ENCODE measurements around the gene ITGA7.

The ITGA7 gene

DNA sequence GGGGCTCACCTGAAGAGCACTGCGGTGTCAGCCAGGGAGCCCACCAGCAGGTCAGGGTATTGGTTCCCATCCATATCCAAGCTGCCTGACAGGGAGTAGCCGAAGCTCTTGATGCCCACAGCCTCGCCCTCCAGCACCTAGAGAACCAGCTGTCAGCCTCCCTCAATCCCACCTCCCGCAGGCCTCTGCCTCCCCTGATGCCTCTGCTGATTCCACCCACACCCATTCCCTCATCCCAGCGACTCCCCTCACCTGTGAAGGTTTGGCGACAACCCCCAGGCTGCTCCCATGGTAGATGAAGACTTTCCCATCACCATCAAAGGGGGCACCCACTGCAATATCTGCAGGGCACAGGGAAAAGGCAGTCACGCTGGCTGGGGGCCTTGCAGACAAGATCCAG is 10.0 kb downstream of the ITGA7 start:
- no peak overlapping the region for H3K27ac ChIP-seq (ENCODE audit: low read depth, low read length)
- H4K20me1 ChIP-seq (ENCODE audit: control insufficient read depth, insufficient read depth, low read depth, low read length): no peaks in the 10 kb centered on the region
- H3K36me3 ChIP-seq (ENCODE audit: control insufficient read depth, low read length): no peaks in the 10 kb centered on the region
- H3K27me3 ChIP-seq (ENCODE audit: control insufficient read depth, low read length): peaks cover 11% of the 10 kb centered on the region; the same call in 1 of the 2 replicates
- H3K4me2 ChIP-seq (ENCODE audit: low read length): no peak overlapping the region
- no peaks in the 10 kb centered on the region for H3K9me2 ChIP-seq (replicated peaks; ENCODE audit: control insufficient read depth, low read length)
- H3K79me2 ChIP-seq (ENCODE audit: control insufficient read depth, low read length): no peaks in the 10 kb centered on the region
- TF ChIP-seq, protein P1, sequence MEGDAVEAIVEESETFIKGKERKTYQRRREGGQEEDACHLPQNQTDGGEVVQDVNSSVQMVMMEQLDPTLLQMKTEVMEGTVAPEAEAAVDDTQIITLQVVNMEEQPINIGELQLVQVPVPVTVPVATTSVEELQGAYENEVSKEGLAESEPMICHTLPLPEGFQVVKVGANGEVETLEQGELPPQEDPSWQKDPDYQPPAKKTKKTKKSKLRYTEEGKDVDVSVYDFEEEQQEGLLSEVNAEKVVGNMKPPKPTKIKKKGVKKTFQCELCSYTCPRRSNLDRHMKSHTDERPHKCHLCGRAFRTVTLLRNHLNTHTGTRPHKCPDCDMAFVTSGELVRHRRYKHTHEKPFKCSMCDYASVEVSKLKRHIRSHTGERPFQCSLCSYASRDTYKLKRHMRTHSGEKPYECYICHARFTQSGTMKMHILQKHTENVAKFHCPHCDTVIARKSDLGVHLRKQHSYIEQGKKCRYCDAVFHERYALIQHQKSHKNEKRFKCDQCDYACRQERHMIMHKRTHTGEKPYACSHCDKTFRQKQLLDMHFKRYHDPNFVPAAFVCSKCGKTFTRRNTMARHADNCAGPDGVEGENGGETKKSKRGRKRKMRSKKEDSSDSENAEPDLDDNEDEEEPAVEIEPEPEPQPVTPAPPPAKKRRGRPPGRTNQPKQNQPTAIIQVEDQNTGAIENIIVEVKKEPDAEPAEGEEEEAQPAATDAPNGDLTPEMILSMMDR (IDR thresholded peaks at IDR 0.05; ENCODE audit: low read depth, low read length, poor library complexity, severe bottlenecking): no peak
- no peak for TF ChIP-seq EZH2phosphoT487 (IDR thresholded peaks at IDR 0.05; ENCODE audit: borderline replicate concordance, low read length)
- no peaks in the 10 kb centered on the region for H3F3A ChIP-seq (ENCODE audit: control insufficient read depth, insufficient read depth)
- H3K4me3 ChIP-seq (ENCODE audit: low read length): no peak overlapping the region
- no peaks in the 10 kb centered on the region for H3K9me3 ChIP-seq (ENCODE audit: control insufficient read depth, insufficient read depth, low read length)
- H3K4me1 ChIP-seq (ENCODE audit: control insufficient read depth, low read length): no peaks in the 10 kb centered on the region

DNA sequence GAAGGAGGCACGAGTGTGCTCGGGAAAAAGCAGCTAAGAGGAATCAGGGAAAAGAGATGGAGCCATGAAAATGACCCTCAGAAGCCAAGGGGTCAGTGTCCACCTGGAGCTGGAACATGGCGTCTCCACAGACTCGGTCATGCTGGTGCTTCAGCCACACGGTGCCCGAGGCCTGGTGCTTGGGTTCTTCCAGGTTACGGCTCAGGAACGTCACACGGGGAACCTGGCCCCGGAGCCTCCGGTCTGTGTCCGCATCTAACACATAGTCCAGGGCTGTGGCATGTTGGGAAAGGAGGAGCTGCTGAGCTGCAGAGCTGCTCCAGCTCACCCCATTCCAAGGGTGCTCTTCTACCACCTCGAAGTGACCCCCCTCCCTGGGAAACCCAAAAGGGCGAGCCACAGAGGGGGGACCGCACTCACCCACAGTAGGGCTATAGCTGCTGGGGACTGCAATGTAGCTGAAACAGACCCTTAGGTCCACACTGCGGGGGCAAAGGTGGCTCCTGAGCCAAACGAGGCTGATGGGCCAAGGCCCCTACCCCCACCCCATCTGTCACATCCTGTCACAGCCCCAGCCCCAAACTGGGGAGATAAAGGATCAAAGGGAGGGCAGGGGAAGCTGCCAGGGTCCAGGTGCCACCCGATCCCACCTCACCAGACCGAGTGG is 10.8 kb downstream of the ITGA7 start:
- Histone ChIP-seq H4K20me1 (ENCODE audit: control insufficient read depth, insufficient read depth, low read depth, low read length) (no peaks in the 10 kb centered on the region), H3K36me3 (ENCODE audit: control insufficient read depth, low read length) (no peaks in the 10 kb centered on the region), H3K9me3 (ENCODE audit: control insufficient read depth, insufficient read depth, low read length) (no peaks in the 10 kb centered on the region), H3K79me2 (ENCODE audit: control insufficient read depth, low read length) (no peaks in the 10 kb centered on the region), H3K27me3 (ENCODE audit: control insufficient read depth, low read length) (peaks cover 11% of the 10 kb centered on the region; the same call in 1 of the 2 replicates), H3K4me3 (ENCODE audit: low read length) (no peak overlapping the region), H3K27ac (ENCODE audit: low read depth, low read length) (no peak overlapping the region), H3K9me2 (replicated peaks; ENCODE audit: control insufficient read depth, low read length) (no peaks in the 10 kb centered on the region), H3F3A (ENCODE audit: control insufficient read depth, insufficient read depth) (no peaks in the 10 kb centered on the region), H3K4me1 (ENCODE audit: control insufficient read depth, low read length) (no peaks in the 10 kb centered on the region), H3K4me2 (ENCODE audit: low read length) (no peak overlapping the region)
- TF ChIP-seq, protein P1 (IDR thresholded peaks at IDR 0.05; ENCODE audit: low read depth, low read length, poor library complexity, severe bottlenecking): no peak
- TF ChIP-seq EZH2phosphoT487 (IDR thresholded peaks at IDR 0.05; ENCODE audit: borderline replicate concordance, low read length): no peak

DNA sequence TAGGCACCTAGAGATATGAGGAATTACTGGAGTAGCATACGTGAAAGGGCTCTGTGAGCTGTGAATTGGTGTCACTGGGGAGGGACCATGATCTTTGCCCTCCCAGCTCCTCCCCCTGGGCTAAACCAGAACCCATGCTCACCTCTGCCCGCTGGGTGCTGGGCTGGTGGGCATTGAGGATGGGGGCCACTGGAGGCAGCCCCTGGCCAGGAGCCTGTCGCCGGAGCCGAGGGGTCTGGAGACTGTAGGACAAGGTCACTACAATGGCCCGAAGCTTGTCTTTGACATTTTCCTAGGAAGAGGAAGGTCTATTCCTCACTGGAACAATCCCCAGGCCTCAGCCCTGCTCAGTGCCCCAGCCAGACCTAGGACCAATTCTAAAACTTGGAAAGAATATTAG is 11.6 kb downstream of the ITGA7 start:
- Histone ChIP-seq H4K20me1 (ENCODE audit: control insufficient read depth, insufficient read depth, low read depth, low read length) (no peaks in the 10 kb centered on the region), H3K27ac (ENCODE audit: low read depth, low read length) (no peak overlapping the region), H3K4me2 (ENCODE audit: low read length) (no peak overlapping the region), H3K9me3 (ENCODE audit: control insufficient read depth, insufficient read depth, low read length) (no peaks in the 10 kb centered on the region), H3K27me3 (ENCODE audit: control insufficient read depth, low read length) (peaks cover 11% of the 10 kb centered on the region; the same call in 1 of the 2 replicates), H3K9me2 (replicated peaks; ENCODE audit: control insufficient read depth, low read length) (no peaks in the 10 kb centered on the region), H3K79me2 (ENCODE audit: control insufficient read depth, low read length) (no peaks in the 10 kb centered on the region), H3K36me3 (ENCODE audit: control insufficient read depth, low read length) (no peaks in the 10 kb centered on the region), H3F3A (ENCODE audit: control insufficient read depth, insufficient read depth) (no peaks in the 10 kb centered on the region), H3K4me3 (ENCODE audit: low read length) (no peak overlapping the region), H3K4me1 (ENCODE audit: control insufficient read depth, low read length) (no peaks in the 10 kb centered on the region)
- TF ChIP-seq, protein P1 (IDR thresholded peaks at IDR 0.05; ENCODE audit: low read depth, low read length, poor library complexity, severe bottlenecking): no peak
- no peak for TF ChIP-seq EZH2phosphoT487 (IDR thresholded peaks at IDR 0.05; ENCODE audit: borderline replicate concordance, low read length)
